Measurements from ENCODE around the gene ACSM2B.
"Not testable (repeated sequence)": the region's sequence is repeated elsewhere in the genome, so short reads cannot be mapped to it uniquely, and the experiment has no call there.

ACSM2B gene

GRCh38 chr16:20576145-20576544 lies at the start of gene ACSM2B:
TSS of gene ACSM2B (minus strand) at chr16:20576367. CDS start at chr16:20564845, 11,522 bp downstream.
- not testable (repeated sequence) for DNase-seq

- no peak for DNase-seq
Measured at GRCh38 chr16:20624882-20625807, 49.0 kb upstream of the ACSM2B start.

GRCh38 chr16:20624205-20624604 lies 48.0 kb upstream of the ACSM2B start:
- DNase-seq = no peak

- DNase-seq = no peak
Measured at GRCh38 chr16:20622498-20622870, 46.3 kb upstream of the ACSM2B start.

GRCh38 chr16:20621406-20621805 lies 45.2 kb upstream of the ACSM2B start:
- no peak for DNase-seq

GRCh38 chr16:20620770-20621169 lies 44.6 kb upstream of the ACSM2B start:
- DNase-seq = no peak

- DNase-seq = no peak
Measured at GRCh38 chr16:20620003-20620402, 43.8 kb upstream of the ACSM2B start.

- no peak for DNase-seq
Measured at GRCh38 chr16:20617271-20617670, 41.1 kb upstream of the ACSM2B start.

- DNase-seq = no peak
Measured at GRCh38 chr16:20614186-20615141, 38.3 kb upstream of the ACSM2B start.

- DNase-seq = no peak
Measured at GRCh38 chr16:20613481-20614185, 37.5 kb upstream of the ACSM2B start.

- no peak for DNase-seq
Measured at GRCh38 chr16:20612551-20613480, 36.6 kb upstream of the ACSM2B start.

- no peak for DNase-seq
Measured at GRCh38 chr16:20611975-20612481, 35.9 kb upstream of the ACSM2B start.

- no peak for DNase-seq
Measured at GRCh38 chr16:20611350-20611902, 35.3 kb upstream of the ACSM2B start.

GRCh38 chr16:20610892-20611349 lies 34.8 kb upstream of the ACSM2B start:
- no peak for DNase-seq

- DNase-seq = no peak
Measured at GRCh38 chr16:20610211-20610891, 34.2 kb upstream of the ACSM2B start.

- DNase-seq = peak; percentile 17 to 20
Measured at GRCh38 chr16:20602205-20602604, 26.0 kb upstream of the ACSM2B start.

GRCh38 chr16:20599475-20599874 lies 23.3 kb upstream of the ACSM2B start:
- not testable (repeated sequence) for DNase-seq

GRCh38 chr16:20598832-20599469 lies 22.8 kb upstream of the ACSM2B start:
- no peak for DNase-seq

GRCh38 chr16:20595694-20596093 lies 19.5 kb upstream of the ACSM2B start:
- not testable (repeated sequence) for DNase-seq

- not testable (repeated sequence) for DNase-seq
Measured at GRCh38 chr16:20595068-20595467, 18.9 kb upstream of the ACSM2B start.
